HepG2 (cell line): ENCODE data around the gene HACE1. TPM values are rescaled to one million over a fixed set of nuclear protein-coding genes. Genes with fewer than 3 reads are reported as not detected.

Experiments
- ATAC-seq: fragments of 200-7000 bp; cut with Tn5 transposase; 3 replicates; pipeline ENCODE4 v1.9.1; 2020; ENCODE audit warnings: mild to moderate bottlenecking, moderate library complexity
- BruUV-seq: library from RNA; stranded (reverse); fragments of 400-500 nt; replicated peaks from 2 replicates; lab custom pipeline; 2021; lab: Mats Ljungman, UMichigan
- CTCF ChIA-PET: fragments of 300-600 bp; formaldehyde crosslinking; extraction: SDS; loops from one replicate; lab custom pipeline; 2021; ENCODE audit warnings: low total read pairs, inconsistent platforms, low intra/inter-chr PET ratio; lab: Yijun Ruan, JAX
- POLR2A ChIA-PET: fragments of 350-600 bp; sonication (Branson Sonifier 250); formaldehyde crosslinking; loops from one replicate; lab custom pipeline; 2020; ENCODE audit warnings: antibody characterized with exemption, inconsistent platforms; lab: Yijun Ruan, JAX
- DNase-seq: peaks from one replicate; pipeline ENCODE4 v3.0.0-alpha.2; 2015; ENCODE audit warnings: low spot score
- FAIRE-seq: peaks from 3 replicates; lab custom pipeline; 2011; peaks lifted over from hg19 to GRCh38; lab: Jason Lieb, UNC
- H2AFZ ChIP-seq: one replicate; pipeline ENCODE4 v1.6.1; 2011; ENCODE audit warnings: low read length, inconsistent platforms
- H3K27ac ChIP-seq: fragments of 300-600 bp; 3 replicates; pipeline ENCODE4 v1.8.0; 2011; ENCODE audit warnings: mixed run types, mild to moderate bottlenecking, mixed read lengths, low read length, inconsistent platforms; ENCODE audit not compliant: insufficient read depth; ENCODE audit errors: extremely low read length
- H3K27me3 ChIP-seq, 2 experiments: fragments of 200-600 bp in 1 of 2; 2 replicates in 1 of 2; 3 replicates in 1 of 2; pipeline versions ENCODE4 v1.6.0 to v1.8.0; 2011; ENCODE audit warnings: low read length in 2 of 2, mild to moderate bottlenecking in 2 of 2, moderate library complexity in 2 of 2, inconsistent platforms in 1 of 2; ENCODE audit not compliant: insufficient read depth in 2 of 2, control insufficient read depth in 1 of 2
- H3K36me3 ChIP-seq, 2 experiments: fragments of 200-600 bp in 1 of 2; replicated peaks in 1 of 2; 2 replicates in 1 of 2; 3 replicates in 1 of 2; pipeline versions ENCODE4 v1.5.1 to v1.8.0; 2011; ENCODE audit warnings: low read length in 2 of 2, inconsistent platforms in 1 of 2; ENCODE audit not compliant: insufficient read depth in 2 of 2, control insufficient read depth in 1 of 2
- H3K4me1 ChIP-seq: 2 replicates; pipeline ENCODE4 v1.5.1; 2012; ENCODE audit warnings: low read length, inconsistent platforms; ENCODE audit not compliant: insufficient read depth
- H3K4me2 ChIP-seq: 2 replicates; pipeline ENCODE4 v1.6.0; 2011; ENCODE audit warnings: low read depth, low read length, inconsistent platforms
- H3K4me3 ChIP-seq, 3 experiments: fragments of 200-600 bp in 1 of 3; sonication (generic), shearing (Covaris generic) in 1 of 3; replicated peaks in 1 of 3; 2 replicates each; pipeline ENCODE4 v1.5.1; 2011 to 2016; ENCODE audit warnings: low read length in 3 of 3, inconsistent platforms in 2 of 3, low read depth in 2 of 3, mild to moderate bottlenecking in 2 of 3, control low read depth in 1 of 3, mixed read lengths in 1 of 3; ENCODE audit not compliant: insufficient read depth in 1 of 3
- H3K79me2 ChIP-seq: one replicate; pipeline ENCODE4 v1.6.1; 2011; ENCODE audit warnings: low read length, inconsistent platforms; ENCODE audit not compliant: insufficient read depth
- H3K9ac ChIP-seq: 2 replicates; pipeline ENCODE4 v1.6.0; 2011; ENCODE audit warnings: mild to moderate bottlenecking, low read depth, low read length, inconsistent platforms; ENCODE audit not compliant: insufficient read depth
- H3K9me3 ChIP-seq: 2 replicates; pipeline ENCODE4 v1.5.1; 2012; ENCODE audit warnings: mild to moderate bottlenecking, low read length
- H4K20me1 ChIP-seq: 2 replicates; pipeline ENCODE4 v1.6.0; 2011; ENCODE audit warnings: inconsistent platforms, mild to moderate bottlenecking, low read length, moderate library complexity; ENCODE audit not compliant: insufficient read depth
- FOXJ3 ChIP-seq: sonication (generic); formaldehyde crosslinking; IDR thresholded peaks from 2 replicates; pipeline ENCODE4 v1.4.0; 2020; ENCODE audit warnings: missing genetic modification reagents, mild to moderate bottlenecking, borderline replicate concordance
- KAT7 ChIP-seq: IDR thresholded peaks from 2 replicates; pipeline ENCODE4 v1.6.1; 2018; ENCODE audit warnings: borderline replicate concordance, missing compliant biosample characterization
- SALL2 ChIP-seq: sonication (generic); formaldehyde crosslinking; IDR thresholded peaks from 2 replicates; pipeline ENCODE4 v1.8.1; 2023; ENCODE audit warnings: mild to moderate bottlenecking, missing genetic modification reagents, inconsistent platforms
- SP1 ChIP-seq, 2 experiments: fragments of 450-650 bp in 1 of 2; sonication (generic) in 1 of 2; formaldehyde crosslinking in 1 of 2; IDR thresholded peaks; 2 replicates each; pipeline versions ENCODE4 v1.4.0 to v1.6.1; 2016 to 2020; ENCODE audit warnings: missing genetic modification reagents in 1 of 2
- SRSF1 ChIP-seq: fragments of 200-400 bp; formaldehyde crosslinking; optimal IDR thresholded peaks from 2 replicates; pipeline ENCODE3; 2017; ENCODE audit warnings: mild to moderate bottlenecking, low read depth, low read length, moderate library complexity
- SUZ12 ChIP-seq: fragments of 150-350 bp; IDR thresholded peaks from 2 replicates; pipeline ENCODE4 v1.6.1; 2014; ENCODE audit warnings: low read depth, low read length
- TAF15 ChIP-seq: fragments of 200-400 bp; formaldehyde crosslinking; IDR thresholded peaks from one replicate; pipeline ENCODE4 v1.6.1; 2018; ENCODE audit warnings: mild to moderate bottlenecking, low read depth, low read length; ENCODE audit not compliant: poor library complexity, severe bottlenecking
- YEATS2 ChIP-seq: sonication (generic); formaldehyde crosslinking; IDR thresholded peaks from 2 replicates; pipeline ENCODE4 v1.4.0; 2020; ENCODE audit warnings: missing genetic modification reagents, borderline replicate concordance
- ZMAT5 ChIP-seq: sonication (generic); formaldehyde crosslinking; IDR thresholded peaks from 2 replicates; pipeline ENCODE4 v1.5.0; 2020; ENCODE audit warnings: mild to moderate bottlenecking, low read depth, missing genetic modification reagents, borderline replicate concordance
- ZMYM2 ChIP-seq: sonication (generic); formaldehyde crosslinking; IDR thresholded peaks from 2 replicates; pipeline ENCODE4 v1.8.0; 2022; ENCODE audit warnings: mild to moderate bottlenecking, missing genetic modification reagents
- ZNF10 ChIP-seq: sonication (generic); formaldehyde crosslinking; IDR thresholded peaks from 2 replicates; pipeline ENCODE4 v1.4.0; 2020; ENCODE audit warnings: mild to moderate bottlenecking, low read depth, missing genetic modification reagents, borderline replicate concordance
- ZNF124 ChIP-seq: sonication (generic); formaldehyde crosslinking; IDR thresholded peaks from 2 replicates; pipeline ENCODE4 v1.4.0; 2020; ENCODE audit warnings: missing genetic modification reagents
- ZNF180 ChIP-seq: sonication (generic); formaldehyde crosslinking; IDR thresholded peaks from 2 replicates; pipeline ENCODE4 v1.4.0; 2020; ENCODE audit warnings: low read depth, missing genetic modification reagents, borderline replicate concordance
- ZNF337 ChIP-seq: sonication (generic); formaldehyde crosslinking; IDR thresholded peaks from 2 replicates; pipeline ENCODE4 v1.5.1; 2020; ENCODE audit warnings: missing genetic modification reagents, low read depth, mild to moderate bottlenecking, borderline replicate concordance
- ZNF510 ChIP-seq: sonication (generic); formaldehyde crosslinking; IDR thresholded peaks from 2 replicates; pipeline ENCODE4 v1.4.0; 2020; ENCODE audit warnings: low read depth, mild to moderate bottlenecking, missing genetic modification reagents
- WGBS: methylation state at CpG from one replicate; pipeline ENCODE4 v1.1.6; 2017; ENCODE audit warnings: low lambda C conversion rate; 5-methylcytosine and 5-hydroxymethylcytosine counted together
- in situ Hi-C: cut with HindIII; loops from 2 replicates; pipeline ENCODE4 v1.10.0; 2017; ENCODE audit warnings: low pct_unique_long_range_greater_than_20kb; ENCODE audit not compliant: extremely low pct_ligation_motif_present
- intact Hi-C: fragments of 100-400 bp; cut with micrococcal nuclease; formaldehyde crosslinking; loops from one replicate; pipeline ENCODE4 v1.10.0; 2022; ENCODE audit not compliant: unreplicated experiment
- polyA plus RNA-seq, 8 experiments: library from polyadenylated mRNA; depleted of rRNA in 3 of 8; stranded (reverse) in 7 of 8; unstranded in 1 of 8; fragments of >200 nt; fragmentation: Illumina TruSeq in 4 of 8; extraction: Trizol in 4 of 8; gene quantifications; 2 replicates each; pipeline versions ENCODE4 v1.2.1 to v1.2.3, GENCODE V29; 2011 to 2016; ENCODE audit warnings: low read depth in 4 of 8, missing spikeins in 1 of 8, mixed read lengths in 1 of 8; ENCODE audit not compliant: insufficient read depth in 1 of 8
- total RNA-seq, 5 experiments: library from RNA; depleted of rRNA; stranded (reverse); fragments of >200 nt; fragmentation: Illumina TruSeq; extraction: Trizol; gene quantifications; 2 replicates each; pipeline ENCODE4 v1.2.3, GENCODE V29; 2016; ENCODE audit warnings: low read depth in 1 of 5
- TF ChIP-seq, protein P1 (sequence below): sonication (generic); formaldehyde crosslinking; IDR thresholded peaks from 2 replicates; pipeline ENCODE4 v1.4.0; 2020; ENCODE audit warnings: mild to moderate bottlenecking, missing genetic modification reagents
- TF ChIP-seq, protein P2 (sequence below): sonication (generic); formaldehyde crosslinking; IDR thresholded peaks from 2 replicates; pipeline ENCODE4 v1.4.0; 2020; ENCODE audit warnings: missing genetic modification reagents

HACE1 gene
- total and polyA plus RNA-seq, 2 of the 13 experiments (the other 11 are each of a cell fraction or from before 2014, with no cell fraction given), result 8.9 to 11.4 TPM

DNA sequence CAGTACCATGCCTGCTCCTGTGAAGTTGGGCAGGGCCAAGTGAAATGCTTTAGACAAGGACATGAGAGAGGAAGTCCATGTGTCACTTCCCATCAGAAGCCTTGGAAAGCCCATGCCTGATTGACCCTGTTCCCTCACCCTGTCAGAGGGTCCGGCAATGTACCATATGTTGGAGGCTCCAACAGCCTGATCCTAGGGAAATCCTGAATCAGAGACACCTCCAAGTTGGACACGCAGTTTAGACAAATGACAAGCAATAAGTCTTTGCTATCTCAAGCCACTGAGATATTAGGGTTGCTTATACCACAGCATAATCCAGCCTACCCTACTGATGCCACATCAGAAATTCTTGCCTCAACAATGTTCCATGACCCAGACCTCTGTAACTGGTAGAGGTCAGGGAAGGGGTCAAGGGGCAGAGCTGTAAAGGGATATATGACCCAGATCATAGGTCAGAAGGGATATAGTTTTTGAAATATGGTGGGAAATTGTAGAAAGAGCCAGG, 174.8 kb downstream of the HACE1 start:
- H3K9ac ChIP-seq, result no peak overlapping the region
- DNase-seq (no peak), FAIRE-seq (no peak), ATAC-seq (no peak)
- H2AFZ ChIP-seq, result no peak overlapping the region
- H3K36me3 ChIP-seq, result no peaks in the 10 kb centered on the region
- POLR2A ChIA-PET, result no interaction called here
- no peak overlapping the region for H3K27ac ChIP-seq
- no TSS peak for BruUV-seq
- in situ Hi-C loops, result loop anchor here (5.0 kb wide), 1 partner anchor 82 kb away; no protein-coding TSS in a partner anchor
- CTCF ChIA-PET, result interaction anchor here (1.1 kb wide), 1 partner anchor 86 kb away, joined by 5 read pairs; no protein-coding TSS in a partner anchor
- H3K79me2 ChIP-seq, result no peaks in the 10 kb centered on the region
- intact Hi-C loops, result loop anchor here (5.0 kb wide), 1 partner anchor 392 kb away; no protein-coding TSS in a partner anchor
- no peaks in the 10 kb centered on the region for H3K4me1 ChIP-seq
- H3K4me3 ChIP-seq, result no peak overlapping the region
- H3K4me2 ChIP-seq, result no peak overlapping the region
- 0 out of 5 replicates have a peak, but pooled peaks cover 0 to 4% of the 10 kb centered on the region in 2 experiments for H3K27me3 ChIP-seq
- no peaks in the 10 kb centered on the region for H3K9me3 ChIP-seq
- WGBS, result 90% methylated on average over 1 of the region's 2 CpGs
- H4K20me1 ChIP-seq, result no peaks in the 10 kb centered on the region
- TF ChIP-seq ZNF510 (CRISPR knock-in tag), result no peak
- no peak for TF ChIP-seq SP1 (IDR thresholded peaks at IDR 0.05)
- no peak for TF ChIP-seq SP1 (CRISPR knock-in tag; IDR thresholded peaks at IDR 0.05)
- no peak for TF ChIP-seq ZNF180 (CRISPR knock-in tag)
- TF ChIP-seq SUZ12, result no peak
- TF ChIP-seq, protein P1, sequence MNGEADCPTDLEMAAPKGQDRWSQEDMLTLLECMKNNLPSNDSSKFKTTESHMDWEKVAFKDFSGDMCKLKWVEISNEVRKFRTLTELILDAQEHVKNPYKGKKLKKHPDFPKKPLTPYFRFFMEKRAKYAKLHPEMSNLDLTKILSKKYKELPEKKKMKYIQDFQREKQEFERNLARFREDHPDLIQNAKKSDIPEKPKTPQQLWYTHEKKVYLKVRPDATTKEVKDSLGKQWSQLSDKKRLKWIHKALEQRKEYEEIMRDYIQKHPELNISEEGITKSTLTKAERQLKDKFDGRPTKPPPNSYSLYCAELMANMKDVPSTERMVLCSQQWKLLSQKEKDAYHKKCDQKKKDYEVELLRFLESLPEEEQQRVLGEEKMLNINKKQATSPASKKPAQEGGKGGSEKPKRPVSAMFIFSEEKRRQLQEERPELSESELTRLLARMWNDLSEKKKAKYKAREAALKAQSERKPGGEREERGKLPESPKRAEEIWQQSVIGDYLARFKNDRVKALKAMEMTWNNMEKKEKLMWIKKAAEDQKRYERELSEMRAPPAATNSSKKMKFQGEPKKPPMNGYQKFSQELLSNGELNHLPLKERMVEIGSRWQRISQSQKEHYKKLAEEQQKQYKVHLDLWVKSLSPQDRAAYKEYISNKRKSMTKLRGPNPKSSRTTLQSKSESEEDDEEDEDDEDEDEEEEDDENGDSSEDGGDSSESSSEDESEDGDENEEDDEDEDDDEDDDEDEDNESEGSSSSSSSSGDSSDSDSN (CRISPR knock-in tag), result no peak
- TF ChIP-seq, protein P2, sequence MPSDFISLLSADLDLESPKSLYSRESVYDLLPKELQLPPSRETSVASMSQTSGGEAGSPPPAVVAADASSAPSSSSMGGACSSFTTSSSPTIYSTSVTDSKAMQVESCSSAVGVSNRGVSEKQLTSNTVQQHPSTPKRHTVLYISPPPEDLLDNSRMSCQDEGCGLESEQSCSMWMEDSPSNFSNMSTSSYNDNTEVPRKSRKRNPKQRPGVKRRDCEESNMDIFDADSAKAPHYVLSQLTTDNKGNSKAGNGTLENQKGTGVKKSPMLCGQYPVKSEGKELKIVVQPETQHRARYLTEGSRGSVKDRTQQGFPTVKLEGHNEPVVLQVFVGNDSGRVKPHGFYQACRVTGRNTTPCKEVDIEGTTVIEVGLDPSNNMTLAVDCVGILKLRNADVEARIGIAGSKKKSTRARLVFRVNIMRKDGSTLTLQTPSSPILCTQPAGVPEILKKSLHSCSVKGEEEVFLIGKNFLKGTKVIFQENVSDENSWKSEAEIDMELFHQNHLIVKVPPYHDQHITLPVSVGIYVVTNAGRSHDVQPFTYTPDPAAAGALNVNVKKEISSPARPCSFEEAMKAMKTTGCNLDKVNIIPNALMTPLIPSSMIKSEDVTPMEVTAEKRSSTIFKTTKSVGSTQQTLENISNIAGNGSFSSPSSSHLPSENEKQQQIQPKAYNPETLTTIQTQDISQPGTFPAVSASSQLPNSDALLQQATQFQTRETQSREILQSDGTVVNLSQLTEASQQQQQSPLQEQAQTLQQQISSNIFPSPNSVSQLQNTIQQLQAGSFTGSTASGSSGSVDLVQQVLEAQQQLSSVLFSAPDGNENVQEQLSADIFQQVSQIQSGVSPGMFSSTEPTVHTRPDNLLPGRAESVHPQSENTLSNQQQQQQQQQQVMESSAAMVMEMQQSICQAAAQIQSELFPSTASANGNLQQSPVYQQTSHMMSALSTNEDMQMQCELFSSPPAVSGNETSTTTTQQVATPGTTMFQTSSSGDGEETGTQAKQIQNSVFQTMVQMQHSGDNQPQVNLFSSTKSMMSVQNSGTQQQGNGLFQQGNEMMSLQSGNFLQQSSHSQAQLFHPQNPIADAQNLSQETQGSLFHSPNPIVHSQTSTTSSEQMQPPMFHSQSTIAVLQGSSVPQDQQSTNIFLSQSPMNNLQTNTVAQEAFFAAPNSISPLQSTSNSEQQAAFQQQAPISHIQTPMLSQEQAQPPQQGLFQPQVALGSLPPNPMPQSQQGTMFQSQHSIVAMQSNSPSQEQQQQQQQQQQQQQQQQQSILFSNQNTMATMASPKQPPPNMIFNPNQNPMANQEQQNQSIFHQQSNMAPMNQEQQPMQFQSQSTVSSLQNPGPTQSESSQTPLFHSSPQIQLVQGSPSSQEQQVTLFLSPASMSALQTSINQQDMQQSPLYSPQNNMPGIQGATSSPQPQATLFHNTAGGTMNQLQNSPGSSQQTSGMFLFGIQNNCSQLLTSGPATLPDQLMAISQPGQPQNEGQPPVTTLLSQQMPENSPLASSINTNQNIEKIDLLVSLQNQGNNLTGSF (CRISPR knock-in tag), result no peak
- TF ChIP-seq FOXJ3, result no peak
- no peak for TF ChIP-seq YEATS2
- TF ChIP-seq ZNF10 (CRISPR knock-in tag), result no peak
- no peak for TF ChIP-seq SRSF1
- no peak for TF ChIP-seq ZMAT5
- no peak for TF ChIP-seq ZMYM2 (CRISPR knock-in tag)
- TF ChIP-seq ZNF337, result no peak
- TF ChIP-seq TAF15, result no peak
- TF ChIP-seq ZNF124 (CRISPR knock-in tag), result no peak
- TF ChIP-seq KAT7, result no peak
- no peak for TF ChIP-seq SALL2 (CRISPR knock-in tag)
